A673 (cell line): ENCODE data around the gene GATAD2A. TPM values are rescaled to one million over a fixed set of nuclear protein-coding genes. Genes with fewer than 3 reads are reported as not detected.

Experiments used
- BruUV-seq: library from RNA; stranded (reverse); fragments of 400-500 nt; replicated peaks from 2 replicates; lab custom pipeline; 2021; lab: Mats Ljungman, UMichigan
- CTCF ChIA-PET: fragments of 300-600 bp; sonication (Branson Sonifier 250); formaldehyde crosslinking; loops from one replicate; lab custom pipeline; 2022; ENCODE audit warnings: antibody characterized with exemption; lab: Charles Lee
- POLR2A ChIA-PET: fragments of 300-600 bp; sonication (Branson Sonifier 250); formaldehyde crosslinking; loops from one replicate; lab custom pipeline; 2022; ENCODE audit warnings: antibody characterized with exemption; ENCODE audit not compliant: low non-redundant PET; lab: Charles Lee
- DNase-seq: peaks from one replicate; pipeline ENCODE4 v3.0.0-alpha.2; 2015; ENCODE audit warnings: low spot score
- H3K27ac ChIP-seq: fragments of 200-600 bp; sonication (generic); 2 replicates; pipeline ENCODE4 v1.5.1; 2016; ENCODE audit warnings: mixed run types, low read depth, mild to moderate bottlenecking, mixed read lengths, antibody characterized with exemption, low read length; ENCODE audit not compliant: poor library complexity, severe bottlenecking
- H3K27me3 ChIP-seq: fragments of 200-600 bp; sonication (generic); replicated peaks from 2 replicates; pipeline ENCODE4 v1.6.1; 2017; ENCODE audit warnings: mixed run types, low read depth, mild to moderate bottlenecking, mixed read lengths, antibody characterized with exemption, low read length; ENCODE audit not compliant: insufficient read depth, poor library complexity
- H3K36me3 ChIP-seq: fragments of 200-600 bp; sonication (generic); 2 replicates; pipeline ENCODE4 v1.6.1; 2016; ENCODE audit warnings: mixed run types, mild to moderate bottlenecking, mixed read lengths, antibody characterized with exemption, low read length; ENCODE audit not compliant: insufficient read depth, poor library complexity, severe bottlenecking
- H3K4me1 ChIP-seq: fragments of 200-600 bp; sonication (generic); 2 replicates; pipeline ENCODE4 v1.6.1; 2017; ENCODE audit warnings: mixed run types, mild to moderate bottlenecking, mixed read lengths, antibody characterized with exemption, low read length; ENCODE audit not compliant: insufficient read depth, poor library complexity, severe bottlenecking
- H3K4me3 ChIP-seq: fragments of 200-600 bp; sonication (generic); 2 replicates; pipeline ENCODE4 v1.5.1; 2016; ENCODE audit warnings: low read depth, mixed run types, mild to moderate bottlenecking, mixed read lengths, low read length; ENCODE audit not compliant: poor library complexity, severe bottlenecking
- H3K9me3 ChIP-seq: fragments of 200-600 bp; sonication (generic); 2 replicates; pipeline ENCODE4 v1.6.1; 2016; ENCODE audit warnings: mixed run types, low read depth, mild to moderate bottlenecking, mixed read lengths, antibody characterized with exemption, low read length; ENCODE audit not compliant: poor library complexity, severe bottlenecking
- CTCF ChIP-seq: fragments of 300-800, 200-600 bp; sonication (generic); conservative IDR thresholded peaks from 2 replicates; pipeline ENCODE4 v1.5.1; 2017; ENCODE audit warnings: low read depth, mild to moderate bottlenecking, antibody characterized with exemption, low read length, moderate library complexity, mixed read lengths
- EZH2 ChIP-seq: fragments of 200-600 bp; sonication (generic); IDR thresholded peaks from 2 replicates; pipeline ENCODE4 v1.6.1; 2017; ENCODE audit warnings: borderline replicate concordance, low read depth, mild to moderate bottlenecking, mixed read lengths, antibody characterized with exemption, low read length; ENCODE audit not compliant: poor library complexity, severe bottlenecking
- intact Hi-C: fragments of 100-400 bp; cut with micrococcal nuclease; formaldehyde crosslinking; loops from one replicate; pipeline ENCODE4 v1.10.0; 2022; ENCODE audit not compliant: unreplicated experiment
- total RNA-seq: library from RNA; stranded (reverse); gene quantifications from 2 replicates; pipeline ENCODE4 v1.2.3, GENCODE V29; 2021

The GATAD2A gene
- total RNA-seq, 1 experiment from 2014 or later, result 218 TPM

- ChIA-PET CTCF (no interaction called here), POLR2A (no interaction called here)
- H3K4me3 ChIP-seq, result no peak overlapping the region
- no peak overlapping the region for H3K27ac ChIP-seq
- peaks cover 40% of the 10 kb centered on the region for H3K4me1 ChIP-seq
- H3K27me3 ChIP-seq, result no peaks in the 10 kb centered on the region
- TF ChIP-seq EZH2 (no peak), CTCF (no peak)
- intact Hi-C loops, result no loop called here
- peaks cover 36% of the 10 kb centered on the region for H3K36me3 ChIP-seq
- no TSS peak for BruUV-seq
- H3K9me3 ChIP-seq, result peaks cover 28% of the 10 kb centered on the region
- DNase-seq, result no peak
These were observed 60.1 kb downstream of the GATAD2A start for GRCh38 chr19:19465436-19466070.

- no peak for TF ChIP-seq EZH2
- no TSS peak for BruUV-seq
- CTCF ChIA-PET, result no interaction called here
- Histone ChIP-seq H3K9me3 (peaks cover 28% of the 10 kb centered on the region), H3K36me3 (peaks cover 36% of the 10 kb centered on the region), H3K4me1 (peaks cover 33% of the 10 kb centered on the region), H3K27me3 (no peaks in the 10 kb centered on the region), H3K27ac (no peak overlapping the region), H3K4me3 (no peak overlapping the region)
- POLR2A ChIA-PET, result no interaction called here
- DNase-seq, result no peak
- intact Hi-C loops, result no loop called here
These were observed 60.7 kb downstream of the GATAD2A start for GRCh38 chr19:19466201-19466600.

DNA sequence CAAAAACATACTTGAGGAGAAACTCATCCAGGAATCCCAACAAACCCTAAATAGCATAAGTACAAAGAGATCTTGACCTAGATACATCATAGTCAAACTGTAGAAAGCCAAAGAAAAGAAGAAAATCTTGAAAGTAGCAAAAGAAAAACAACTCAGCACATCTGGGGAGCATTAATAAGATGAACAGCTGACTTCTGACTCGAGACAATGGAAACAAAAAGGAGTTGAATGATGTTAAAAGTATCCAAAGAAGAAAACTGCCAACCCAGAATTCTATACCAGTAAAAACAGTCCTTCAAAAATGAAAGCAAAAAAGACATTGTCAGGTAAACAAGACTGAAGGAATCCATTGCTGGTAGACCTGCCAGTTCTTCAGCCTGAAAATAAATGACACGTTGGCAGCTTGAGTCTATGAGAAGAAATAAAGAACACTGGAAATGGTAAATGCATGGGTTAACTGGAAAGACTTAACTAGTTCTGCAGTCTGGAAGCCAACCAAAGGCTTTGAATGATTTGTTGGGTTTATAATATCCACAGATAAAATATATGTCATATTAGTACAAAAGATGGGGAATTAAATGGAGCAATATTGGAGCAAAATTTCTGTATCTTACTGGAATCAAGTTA, 63.1 kb downstream of the GATAD2A start:
- CTCF ChIA-PET, result no interaction called here
- peak; percentile 38 for DNase-seq
- Histone ChIP-seq H3K9me3 (peaks cover 28% of the 10 kb centered on the region), H3K27ac (no peak overlapping the region), H3K4me3 (no peak overlapping the region), H3K4me1 (peaks cover 10% of the 10 kb centered on the region), H3K36me3 (peaks cover 36% of the 10 kb centered on the region), H3K27me3 (no peaks in the 10 kb centered on the region)
- TSS peak; percentile 26 for BruUV-seq
- POLR2A ChIA-PET, result no interaction called here
- intact Hi-C loops, result no loop called here
- TF ChIP-seq CTCF, result no peak
- no peak for TF ChIP-seq EZH2
